GM18909 (cell line): ENCODE data around the gene DMAC2L.
A peak's percentile ranks its signal among the peaks of the same experiment; 100 is the strongest.
"Not testable (repeated sequence)": the region's sequence is repeated elsewhere in the genome, so short reads cannot be mapped to it uniquely, and the experiment has no call there.

Experiments used
- ATAC-seq: cut with Tn5 transposase; IDR thresholded peaks from one replicate; pipeline ENCODE4 v1.9.1; 2021; ENCODE audit warnings: mild to moderate bottlenecking; ENCODE audit not compliant: unreplicated experiment, poor library complexity

The DMAC2L gene, protein sequence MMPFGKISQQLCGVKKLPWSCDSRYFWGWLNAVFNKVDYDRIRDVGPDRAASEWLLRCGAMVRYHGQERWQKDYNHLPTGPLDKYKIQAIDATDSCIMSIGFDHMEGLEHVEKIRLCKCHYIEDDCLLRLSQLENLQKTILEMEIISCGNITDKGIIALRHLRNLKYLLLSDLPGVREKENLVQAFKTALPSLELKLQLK

DNA sequence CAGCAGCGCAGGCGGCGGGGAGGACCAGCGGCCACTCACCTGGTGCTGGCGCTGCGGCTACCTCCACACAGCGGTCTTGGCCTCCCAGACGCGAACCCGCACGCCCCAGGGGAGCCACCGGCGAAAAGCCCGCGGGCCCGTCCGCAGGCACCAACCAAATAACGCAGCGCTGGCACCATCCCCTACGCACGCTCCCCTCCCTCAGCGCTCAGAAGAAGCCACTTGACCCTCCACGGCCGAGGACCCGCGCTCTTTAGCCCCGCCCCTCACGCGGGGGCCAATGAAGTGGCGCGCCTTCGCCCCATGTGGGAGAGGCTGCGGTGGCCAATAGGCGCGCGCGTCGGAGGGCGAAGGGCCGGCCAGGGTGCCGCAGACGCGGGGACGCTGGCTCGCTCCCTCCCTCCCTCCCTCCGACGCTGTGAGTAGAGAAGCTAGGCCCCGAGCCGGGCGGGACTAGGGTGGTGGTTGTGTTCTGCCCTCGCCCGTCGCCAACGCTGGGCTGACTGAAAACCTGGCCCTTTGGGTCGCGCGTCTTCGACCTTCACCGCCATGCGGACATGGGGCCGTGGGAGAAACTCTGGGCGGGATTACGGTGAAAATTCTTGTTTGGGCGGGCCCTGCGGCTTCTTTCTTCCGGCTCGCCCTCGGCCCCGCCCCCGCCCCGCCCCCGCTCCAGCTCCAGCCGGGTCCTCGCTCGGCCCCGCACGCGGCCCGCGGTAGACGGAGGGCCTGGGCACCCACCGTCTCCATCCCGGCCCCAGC lies at the start of gene DMAC2L, which contains the start of gene L2HGDH:
TSS of gene DMAC2L (plus strand) at position 353 of the 762 bp plus-strand sequence. CDS start 9,164 bp downstream, outside the sequence.
TSS of gene L2HGDH (minus strand) at position 258 of the 762 bp plus-strand sequence. CDS start at position 179, 79 bp downstream.
- peak; percentile 96 for ATAC-seq

DNA sequence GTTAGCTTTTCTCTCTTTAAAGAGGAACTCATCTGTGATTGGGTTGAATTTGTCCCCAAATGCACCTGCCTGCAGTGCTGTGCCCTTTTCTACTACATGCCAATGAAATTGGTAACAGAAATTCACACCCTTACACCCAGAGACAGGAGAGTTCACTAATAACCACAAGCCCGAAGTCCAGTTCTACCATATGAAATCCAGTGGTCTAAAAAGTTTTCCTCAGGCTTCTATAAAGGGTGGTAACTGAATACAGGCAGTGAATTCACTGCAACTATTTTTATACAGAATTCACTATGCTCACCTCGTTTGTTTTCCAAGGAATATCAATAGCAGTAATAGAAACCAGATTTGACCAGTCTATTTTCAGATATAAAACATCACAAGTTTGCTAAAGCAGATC lies 49.3 kb upstream of the DMAC2L start:
- ATAC-seq: no peak

DNA sequence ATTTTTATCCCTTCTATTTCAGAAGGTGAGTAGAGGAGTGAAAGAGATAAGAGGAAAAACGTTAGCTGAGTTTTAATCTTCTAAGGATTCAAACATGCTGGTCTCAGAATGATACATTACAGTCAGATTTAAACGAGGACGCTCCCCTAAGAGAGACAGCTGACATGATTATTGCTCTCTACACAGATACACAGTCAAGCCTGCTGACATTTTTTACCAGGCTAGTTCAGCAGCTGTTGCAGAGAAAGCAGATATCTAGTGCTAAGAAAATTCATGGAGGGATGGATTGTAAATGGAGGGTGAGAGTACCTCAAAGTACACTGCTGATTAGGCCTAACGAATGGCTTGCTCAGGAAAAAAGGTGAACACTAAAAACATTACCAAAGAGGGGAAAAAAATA lies 48.8 kb upstream of the DMAC2L start:
- no peak for ATAC-seq

DNA sequence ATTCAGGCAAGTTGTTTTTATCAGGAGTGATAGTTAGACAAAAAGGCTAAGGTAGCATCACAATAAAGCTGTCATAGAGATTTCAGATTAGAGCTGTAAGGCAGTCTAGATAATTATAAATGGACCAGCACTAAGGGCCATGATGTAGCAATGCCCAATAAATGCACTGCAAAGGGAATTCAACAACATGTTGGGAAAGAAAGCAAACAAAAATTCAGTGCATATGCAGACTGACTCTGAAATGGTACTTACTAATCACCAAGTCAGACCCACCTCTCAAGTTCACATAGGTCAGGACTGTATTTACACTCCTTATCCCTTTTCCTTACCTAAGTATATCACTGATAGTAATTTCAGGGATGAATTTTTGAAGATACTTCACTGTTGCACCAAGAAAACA lies 47.1 kb upstream of the DMAC2L start:
- ATAC-seq: no peak

DNA sequence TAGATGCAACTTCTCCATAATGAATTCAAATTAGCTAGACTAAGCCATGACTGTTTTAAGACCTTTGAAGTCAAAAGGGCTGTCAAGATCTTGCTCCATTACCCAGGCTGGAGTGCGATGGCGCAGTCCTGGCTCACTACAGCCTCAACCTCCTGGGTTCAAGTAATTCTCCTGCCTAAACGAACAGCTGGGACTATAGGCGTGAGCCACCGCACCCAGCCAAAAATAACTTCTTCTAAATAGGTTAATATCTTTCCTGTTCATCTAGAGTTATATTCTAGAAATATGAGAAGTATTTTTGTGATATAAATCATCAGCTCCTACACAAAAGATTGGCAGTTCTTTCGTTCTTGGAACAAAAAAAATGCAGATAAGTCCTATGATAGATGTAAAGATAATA lies 41.2 kb upstream of the DMAC2L start:
- ATAC-seq: no peak

DNA sequence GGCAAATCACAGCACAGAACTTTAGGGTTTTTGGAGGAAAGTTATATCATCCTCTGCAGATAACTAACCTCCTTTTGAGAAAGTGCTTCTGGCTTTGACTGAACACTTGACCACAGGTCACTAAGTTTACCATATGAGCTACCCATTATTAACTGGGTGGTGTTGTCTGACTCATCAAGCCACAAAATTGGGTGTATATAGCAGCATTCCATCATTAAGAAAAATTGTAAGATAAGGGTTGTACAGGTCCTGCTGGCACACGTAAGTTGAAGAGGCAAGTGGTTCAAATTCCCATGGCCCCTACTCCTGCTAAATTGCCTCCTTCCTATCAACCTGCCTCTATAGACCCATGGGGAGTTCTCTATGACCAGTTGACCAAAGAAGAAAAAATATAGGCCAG lies 39.6 kb upstream of the DMAC2L start:
- no peak for ATAC-seq

DNA sequence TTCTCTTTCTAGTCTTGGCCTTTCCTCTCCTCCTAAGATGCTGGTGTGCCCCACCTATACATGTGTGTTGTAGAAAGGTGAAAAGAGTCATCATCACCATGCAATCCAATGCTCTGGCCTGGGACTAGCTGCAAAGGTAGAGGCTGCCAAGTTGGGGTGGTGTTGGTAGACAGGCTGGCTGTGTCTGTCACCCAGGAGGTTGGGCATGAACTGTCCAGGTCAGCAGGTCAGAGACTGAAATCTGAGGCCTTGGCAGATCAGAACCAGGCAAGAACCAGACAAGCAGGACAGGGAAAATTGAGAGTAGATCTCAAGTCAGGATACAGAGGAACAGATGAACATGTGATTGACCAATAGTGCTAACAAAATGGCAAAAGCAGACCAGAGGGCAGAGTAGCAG lies 26.3 kb upstream of the DMAC2L start:
- no peak for ATAC-seq

DNA sequence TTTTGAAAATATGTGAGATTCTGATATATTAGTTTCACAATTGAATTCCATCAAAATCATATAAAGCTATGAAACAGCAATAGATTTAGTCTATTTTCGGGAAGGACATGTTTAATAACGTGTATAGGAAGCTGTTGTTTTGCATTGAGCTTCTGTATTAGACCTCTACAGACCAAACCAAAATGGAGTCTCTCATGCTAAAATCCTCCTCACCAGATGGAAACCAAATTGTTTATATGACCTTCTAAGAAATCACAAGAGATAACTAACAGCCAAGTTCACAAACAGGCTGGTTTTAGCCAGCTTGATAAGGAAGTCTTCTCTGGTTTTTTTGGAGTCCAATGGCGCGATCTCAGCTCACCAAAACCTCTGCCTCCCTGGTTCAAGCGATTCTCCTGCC lies 24.0 kb upstream of the DMAC2L start:
- no peak for ATAC-seq

DNA sequence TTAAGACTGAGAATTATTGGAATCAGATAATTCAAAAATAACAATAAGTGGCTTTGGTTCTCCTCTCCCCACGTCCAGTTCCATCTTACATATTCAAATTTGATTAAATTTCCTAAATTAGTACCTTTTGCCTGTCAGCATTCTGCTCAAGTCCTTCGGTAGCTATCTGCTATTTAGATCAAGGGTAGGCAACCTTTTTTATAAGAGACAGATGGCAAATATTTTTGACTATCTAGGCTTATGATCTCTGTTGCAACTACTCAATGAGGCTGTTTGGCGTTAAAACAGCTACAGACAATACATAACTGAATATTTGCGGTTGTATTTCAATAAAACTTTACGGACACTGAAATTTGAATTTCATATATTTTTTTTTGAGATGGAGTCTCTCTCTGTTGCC lies 21.8 kb upstream of the DMAC2L start:
- no peak for ATAC-seq

DNA sequence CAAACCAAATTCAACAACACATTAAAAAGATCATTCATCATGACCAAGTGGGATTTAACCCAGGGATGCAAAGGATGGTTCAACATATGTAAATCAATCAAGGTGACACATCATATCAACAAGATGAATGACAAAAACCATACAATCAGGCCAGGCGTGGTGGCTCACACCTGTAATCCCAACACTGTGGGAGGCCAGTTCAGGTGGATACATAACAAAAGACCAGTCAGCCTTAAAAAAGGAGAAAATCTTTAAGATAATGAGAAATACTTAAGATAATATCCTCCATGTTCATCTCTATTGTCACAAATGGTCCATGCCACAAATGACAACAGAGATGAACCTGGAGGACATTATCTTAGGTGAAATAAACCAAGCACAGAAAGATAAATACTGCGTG lies 12.5 kb upstream of the DMAC2L start:
- no peak for ATAC-seq

DNA sequence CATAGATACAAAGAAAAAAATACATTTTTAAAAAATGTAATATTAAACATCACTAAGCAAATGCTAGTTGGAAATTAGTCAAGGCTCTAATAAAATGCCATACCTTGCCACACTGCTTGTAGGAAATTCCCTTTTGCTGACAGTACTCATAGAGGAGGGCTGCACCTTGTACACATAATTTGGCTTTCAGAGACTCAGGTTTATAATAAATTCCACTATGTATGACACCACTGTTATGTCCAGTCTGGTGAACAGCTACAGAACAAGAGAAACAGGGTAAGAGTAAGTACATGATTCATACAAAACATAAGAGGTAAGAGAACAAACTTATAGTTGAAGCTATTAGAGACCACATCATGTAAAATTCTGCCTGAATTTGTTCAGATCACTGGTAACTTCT lies 10.2 kb upstream of the DMAC2L start:
- no peak for ATAC-seq

DNA sequence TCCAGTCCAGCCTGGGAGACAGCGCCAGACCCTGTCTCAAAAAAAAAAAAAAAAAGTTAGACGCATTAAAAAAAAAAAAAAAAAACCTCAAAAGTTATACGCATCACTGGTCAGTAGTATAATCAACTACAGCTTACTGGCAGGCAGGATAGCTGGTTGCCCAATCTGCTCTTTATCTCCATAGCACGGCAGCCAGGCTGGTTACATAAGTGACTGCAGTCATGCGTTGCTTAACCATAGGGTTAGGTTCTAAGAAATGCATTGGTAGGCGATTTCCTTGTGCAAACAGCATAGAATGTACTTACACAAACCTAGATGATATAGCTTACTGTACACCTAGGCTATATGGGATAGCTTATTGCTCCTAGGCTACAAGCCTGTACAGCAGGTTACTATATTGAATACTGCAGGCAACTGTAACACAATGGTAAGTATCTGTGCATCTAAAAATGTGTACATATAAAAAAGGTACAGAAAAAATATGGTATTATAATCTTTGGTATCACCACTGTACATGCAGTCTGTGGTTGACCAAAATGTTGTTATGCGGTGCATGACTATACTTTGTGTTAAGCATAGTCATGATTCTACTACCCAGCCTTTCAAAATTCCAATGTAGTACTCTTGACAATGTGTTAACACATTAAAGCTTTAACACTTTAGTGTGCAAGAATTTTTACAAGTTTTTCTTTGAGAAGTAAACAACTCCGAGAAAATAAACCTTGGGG lies 8.2 kb upstream of the DMAC2L start:
- no peak for ATAC-seq

DNA sequence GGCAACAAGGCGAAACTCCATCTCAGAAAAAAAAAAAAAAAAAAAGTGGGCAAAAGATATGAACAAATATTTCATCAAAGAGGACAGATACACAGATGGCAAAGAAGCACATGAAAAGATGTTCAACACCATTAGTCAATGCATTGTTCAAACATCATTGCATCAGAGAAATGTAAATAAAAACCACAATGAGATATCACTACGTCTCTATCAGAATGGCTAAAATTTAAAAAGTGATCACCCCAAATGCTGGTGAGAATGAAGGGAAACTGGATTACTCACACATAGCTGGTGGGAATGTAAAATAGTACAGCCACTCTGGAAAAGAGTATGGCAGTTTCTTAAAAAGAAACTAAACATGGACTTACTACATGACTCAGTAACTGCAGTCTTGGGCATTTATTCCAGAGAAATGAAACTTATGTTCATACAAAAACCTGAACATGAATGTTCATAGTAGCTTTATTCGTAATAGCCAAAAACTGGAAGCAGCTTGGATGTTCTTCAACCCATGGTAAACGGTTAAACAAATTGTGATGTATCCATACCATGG lies 3.7 kb upstream of the DMAC2L start:
- no peak for ATAC-seq

DNA sequence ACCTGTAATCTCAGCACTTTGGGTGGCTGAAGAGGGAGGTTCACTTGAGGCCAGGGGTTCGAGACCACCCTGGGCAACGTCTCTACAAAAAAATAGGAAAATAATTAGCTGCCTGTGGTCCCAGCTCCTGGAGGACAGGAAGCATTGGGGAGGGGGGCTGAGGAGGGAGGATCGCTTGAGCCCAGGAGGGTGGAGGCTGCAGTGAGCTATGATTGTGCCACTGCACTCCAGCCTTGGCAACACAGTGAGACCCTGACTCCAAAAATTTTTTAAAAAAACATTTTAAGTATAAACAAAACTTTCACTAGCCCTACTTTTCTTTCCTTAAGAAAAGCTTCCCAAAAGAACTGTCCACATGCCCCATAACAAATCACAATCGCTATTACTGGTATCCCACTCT lies 1.7 kb upstream of the DMAC2L start:
- no peak for ATAC-seq

DNA sequence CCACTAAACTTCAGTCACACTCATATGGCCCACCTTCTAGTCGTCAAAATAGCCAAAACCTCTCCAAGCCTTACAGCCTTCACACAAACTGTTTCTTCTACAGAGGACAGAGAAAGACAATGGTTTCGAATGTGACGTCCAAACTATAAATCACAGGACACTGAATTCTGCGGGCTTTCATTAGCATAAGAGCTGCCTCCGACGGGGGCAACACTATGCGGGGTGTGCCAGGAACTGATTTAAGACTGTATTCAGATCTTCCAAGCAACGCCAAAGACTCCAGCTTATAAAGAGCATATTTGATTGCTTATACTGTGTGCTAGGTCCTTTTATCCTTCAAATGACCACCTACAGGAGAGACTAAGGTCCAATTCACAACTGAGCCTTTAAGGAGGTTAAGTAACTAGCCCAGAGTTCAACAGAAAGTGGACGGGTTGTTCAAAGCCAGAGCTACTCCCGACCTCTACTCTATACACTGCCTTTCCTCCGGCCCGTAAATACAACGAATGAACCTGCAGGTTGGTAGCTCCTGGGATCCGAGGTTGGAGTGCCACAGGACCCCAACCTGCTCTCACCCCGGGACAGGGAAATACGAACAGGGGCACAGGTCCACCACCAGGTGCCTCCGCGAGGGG lies 670 bp upstream of the DMAC2L start:
- ATAC-seq: no peak

DNA sequence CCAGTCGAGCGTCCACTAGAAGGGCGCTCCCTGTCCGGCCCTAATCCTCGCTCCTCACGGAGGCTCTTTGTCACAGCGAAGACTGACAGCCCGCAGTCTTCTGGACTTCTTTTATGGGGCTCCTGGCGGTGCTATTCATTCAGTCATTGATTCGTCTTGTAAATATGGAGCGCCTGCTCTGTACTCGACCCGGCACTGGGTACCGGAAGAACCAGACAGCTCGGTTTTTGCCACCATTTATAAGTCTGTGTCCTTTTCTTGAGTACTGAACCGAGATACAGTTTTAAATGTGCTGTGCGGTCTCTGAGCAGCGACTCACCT lies 570 bp downstream of the DMAC2L start:
- peak; percentile 20 for ATAC-seq

DNA sequence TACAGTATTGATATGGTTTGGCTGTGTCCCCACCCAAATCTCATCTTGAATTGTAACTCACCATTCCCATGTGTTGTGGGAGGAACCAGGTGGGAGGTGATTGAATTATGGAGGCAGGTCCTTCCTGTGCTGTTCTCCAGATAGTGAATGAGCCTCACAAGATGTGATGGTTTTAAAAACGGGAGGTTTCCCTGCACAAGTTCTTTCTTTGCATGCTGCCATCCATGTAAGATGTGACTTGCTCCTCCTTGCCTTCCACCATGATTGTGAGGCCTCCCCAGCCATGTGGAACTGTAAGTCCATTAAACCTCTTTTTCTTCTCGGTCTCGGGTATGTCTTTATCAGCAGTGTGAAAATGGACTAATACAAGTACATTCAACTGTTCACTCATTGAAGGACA lies 2.0 kb downstream of the DMAC2L start:
- not testable (repeated sequence) for ATAC-seq

DNA sequence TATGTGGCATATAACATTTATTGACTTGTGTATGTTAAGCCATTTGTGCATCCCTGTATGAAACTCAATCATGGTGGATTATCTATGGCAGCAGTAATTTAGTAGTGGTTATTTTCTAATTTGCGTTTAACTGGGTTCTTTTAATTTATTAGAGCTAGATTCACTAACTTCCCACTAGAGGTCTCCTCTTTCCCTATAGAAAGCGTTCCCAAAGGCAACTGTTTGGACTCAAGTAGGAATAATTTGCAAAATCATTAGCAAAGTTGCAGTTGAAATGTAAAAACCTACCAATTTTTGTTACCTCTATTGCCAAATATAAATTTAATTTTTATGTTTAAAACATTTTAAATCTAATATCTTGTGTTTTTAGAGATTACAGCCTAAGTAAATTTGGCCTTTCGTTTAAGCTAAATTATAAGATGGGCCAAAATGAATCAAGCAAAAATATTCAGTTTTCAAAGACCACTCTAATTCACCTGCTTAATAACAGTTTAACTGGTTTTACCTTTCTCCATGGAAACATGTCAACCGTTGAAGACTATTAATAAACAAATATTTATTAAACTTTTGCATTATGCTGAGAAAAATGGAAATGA lies 6.0 kb downstream of the DMAC2L start:
- ATAC-seq: no peak

DNA sequence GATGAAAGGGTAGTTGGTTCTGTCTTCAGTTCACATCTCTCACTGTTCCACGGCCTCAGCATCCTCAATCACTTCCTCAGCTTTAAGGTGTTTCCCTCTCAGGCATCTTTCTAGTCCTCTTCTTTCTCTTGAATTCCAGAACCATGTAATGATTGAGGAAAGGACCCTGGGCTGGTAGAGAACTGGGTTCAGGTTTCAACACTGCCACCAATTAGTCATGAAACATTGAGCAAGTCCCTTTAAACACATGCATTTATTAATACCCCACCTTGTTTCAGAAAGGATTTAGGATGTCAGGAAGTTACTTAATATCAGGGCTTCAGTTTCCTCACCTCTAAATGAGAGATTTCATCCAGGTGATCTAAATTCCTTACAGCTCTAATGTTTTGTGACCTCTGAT lies 7.2 kb downstream of the DMAC2L start:
- no peak for ATAC-seq

DNA sequence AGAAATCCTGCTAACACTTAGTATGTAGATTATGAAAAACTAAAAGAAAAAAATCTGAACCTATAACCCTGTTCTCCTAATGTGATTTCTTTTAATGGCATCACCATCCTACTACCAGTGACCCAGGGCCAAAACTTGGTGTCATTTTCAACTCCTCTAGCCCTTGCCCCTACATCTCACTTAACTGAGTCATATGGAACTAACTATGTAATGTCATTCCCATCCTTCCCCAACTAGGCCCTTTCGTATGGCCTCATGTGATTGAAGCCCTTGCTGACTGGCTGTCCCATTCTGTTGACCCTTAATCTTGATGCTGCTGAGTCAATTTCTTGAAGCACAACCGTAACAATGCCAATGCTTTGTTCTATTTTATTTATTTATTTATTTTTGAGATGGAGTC lies 7.6 kb downstream of the DMAC2L start:
- no peak for ATAC-seq
